ENCODE results near the gene CTSO. TPM values are rescaled to one million over a fixed set of nuclear protein-coding genes. Genes with fewer than 3 reads are reported as not detected.

Gene CTSO
- polyA plus RNA-seq, 2 of the 4 experiments (the other 2 are of a cell fraction) = 0.81 to 2.0 TPM

DNA sequence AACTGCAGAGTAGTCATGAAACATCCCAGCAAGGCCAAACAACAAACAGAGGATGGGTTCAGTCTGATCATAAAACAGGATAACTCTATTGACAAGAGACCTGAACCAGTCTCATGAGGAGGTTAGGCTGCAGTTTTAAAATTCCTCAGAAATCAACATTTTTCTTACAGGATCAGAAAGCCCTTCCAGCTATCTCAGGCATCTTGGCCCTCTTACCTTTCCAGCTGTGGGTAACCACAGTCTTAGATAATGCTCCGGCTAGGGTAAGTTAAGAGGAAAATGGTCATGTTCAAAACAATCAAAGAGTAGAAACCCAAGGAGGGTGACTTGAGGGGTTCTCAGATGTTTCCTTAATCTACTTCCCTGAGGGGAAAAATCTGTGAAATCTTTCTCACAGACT lies 5.1 kb downstream of the CTSO start:
- Histone ChIP-seq H3K4me2 (no peak overlapping the region), H3K9me3 (no peaks in the 10 kb centered on the region), H3K4me3 (no peak overlapping the region), H3K27ac (no peak overlapping the region), H3K4me1 (no peaks in the 10 kb centered on the region)
- ChIA-PET POLR2A (no interaction called here), CTCF (no interaction called here)
- FAIRE-seq (no peak), DNase-seq (ENCODE audit: low read depth in 1 of 2, low spot score in 1 of 2) (no peak), ATAC-seq (no peak)
- WGBS (ENCODE audit: missing lambda C conversion rate) = 67% methylated on average over 1 of the region's 1 CpG
- no peak for TF ChIP-seq KDM5A (IDR thresholded peaks at IDR 0.05)
- TF ChIP-seq REST (IDR thresholded peaks at IDR 0.05) = no peak

- no peak for ATAC-seq
- no peak overlapping the region for H3K4me2 ChIP-seq
- ChIA-PET POLR2A (no interaction called here), CTCF (no interaction called here)
- no peak overlapping the region for H3K27ac ChIP-seq
- no peak overlapping the region for H3K4me3 ChIP-seq
- no peaks in the 10 kb centered on the region for H3K9me3 ChIP-seq
- FAIRE-seq = no peak
- DNase-seq (ENCODE audit: low read depth in 1 of 2, low spot score in 1 of 2) = no peak
- no peaks in the 10 kb centered on the region for H3K4me1 ChIP-seq
- TF ChIP-seq HDAC2 (IDR thresholded peaks at IDR 0.05) = no peak
- TF ChIP-seq POLR2A (IDR thresholded peaks at IDR 0.05; ENCODE audit: low read length) = no peak
- TF ChIP-seq GATA3 (IDR thresholded peaks at IDR 0.05; ENCODE audit: borderline replicate concordance) = no peak
- TF ChIP-seq HOXB13 (CRISPR knock-in tag; IDR thresholded peaks at IDR 0.05; ENCODE audit: low read depth) = no peak
- no peak for TF ChIP-seq RCOR1 (IDR thresholded peaks at IDR 0.05; ENCODE audit: low read depth, low read length)
- TF ChIP-seq SMC3 (IDR thresholded peaks at IDR 0.05) = no peak
- no peak for TF ChIP-seq NPAS2 (CRISPR knock-in tag; IDR thresholded peaks at IDR 0.05; ENCODE audit: borderline replicate concordance)
- no peak for TF ChIP-seq EHMT2 (IDR thresholded peaks at IDR 0.05; ENCODE audit: low read depth)
- no peak for TF ChIP-seq EHF (CRISPR knock-in tag; IDR thresholded peaks at IDR 0.05)
- TF ChIP-seq TFCP2L1 (CRISPR knock-in tag; IDR thresholded peaks at IDR 0.05) = no peak
- WGBS (ENCODE audit: missing lambda C conversion rate) = 57% methylated on average over 4 of the region's 4 CpGs
Measured at GRCh38 chr4:155946486-155946885, 7.2 kb downstream of the CTSO start.

- Histone ChIP-seq H3K4me2 (no peak overlapping the region), H3K4me3 (no peak overlapping the region), H3K4me1 (no peaks in the 10 kb centered on the region), H3K27ac (no peak overlapping the region), H3K9me3 (no peaks in the 10 kb centered on the region)
- CTCF ChIA-PET = interaction anchor here (2.2 kb wide), 1 partner anchor 9 kb away, joined by 10 read pairs; the partner anchor contains the start of gene CTSO
- FAIRE-seq (no peak), DNase-seq (ENCODE audit: low read depth in 1 of 2, low spot score in 1 of 2) (no peak), ATAC-seq (no peak)
- POLR2A ChIA-PET = no interaction called here
- TF ChIP-seq NPAS2 (CRISPR knock-in tag; IDR thresholded peaks at IDR 0.05; ENCODE audit: borderline replicate concordance) = no peak
- TF ChIP-seq POLR2AphosphoS2 (conservative IDR thresholded peaks at IDR 0.05; ENCODE audit: low read length) = no peak
- TF ChIP-seq EHF (CRISPR knock-in tag; IDR thresholded peaks at IDR 0.05) = no peak
- TF ChIP-seq FOSB (CRISPR knock-in tag; IDR thresholded peaks at IDR 0.05) = no peak
- TF ChIP-seq ELK1 (IDR thresholded peaks at IDR 0.05; ENCODE audit: low read depth, low read length) = no peak
- TF ChIP-seq USF2 (IDR thresholded peaks at IDR 0.05) = no peak
- TF ChIP-seq EP300 (IDR thresholded peaks at IDR 0.05) = no peak
- WGBS (ENCODE audit: missing lambda C conversion rate) = 88% methylated on average over 1 of the region's 1 CpG
Measured at GRCh38 chr4:155944516-155944915, 9.2 kb downstream of the CTSO start.
